ENCODE results near the gene ITGB4. TPM values are rescaled to one million over a fixed set of nuclear protein-coding genes. Genes with fewer than 3 reads are reported as not detected.
A peak's percentile ranks its signal among the peaks of the same experiment; 100 is the strongest.

Gene ITGB4
- total and polyA plus RNA-seq, 2 of the 13 experiments (the other 11 are each of a cell fraction or from before 2014, with no cell fraction given), result 6.9 to 14.5 TPM

DNA sequence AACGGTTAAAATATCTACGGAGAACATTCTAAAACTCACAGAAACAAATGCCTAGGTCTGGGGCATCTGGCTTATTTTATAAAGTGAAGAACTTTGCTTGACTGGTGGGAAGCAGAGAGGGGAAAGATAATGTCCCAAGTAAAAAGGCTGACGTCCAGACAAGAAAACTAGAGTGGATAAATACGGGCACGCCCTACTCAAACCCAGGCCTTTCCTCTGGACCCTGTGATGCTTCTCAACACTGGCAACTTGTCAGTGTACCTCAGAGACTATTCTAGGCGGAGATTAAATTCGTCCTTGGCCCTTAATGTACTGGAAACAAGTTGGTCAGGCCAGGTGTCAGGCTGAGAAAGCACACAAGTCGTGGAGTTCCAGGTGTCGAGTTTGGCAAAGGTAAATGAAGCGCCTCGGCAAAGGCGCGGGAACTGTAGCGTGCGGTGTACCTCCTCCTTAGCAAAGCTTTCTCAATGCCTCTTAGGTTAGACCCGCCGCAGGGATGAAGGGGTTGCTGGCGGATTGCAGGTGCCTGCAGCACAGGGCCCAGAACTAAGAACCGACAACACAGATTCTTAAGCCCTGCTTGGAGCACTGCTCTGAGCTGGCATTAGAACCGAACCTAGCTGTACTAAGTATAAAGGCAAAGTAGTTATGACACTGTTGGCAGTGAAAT is 62.7 kb downstream of the ITGB4 start (continued):
- TF ChIP-seq ZBTB37 (CRISPR knock-in tag; IDR thresholded peaks at IDR 0.05), result peak; percentile 72; the same call in 1 of the 2 replicates
- 0 out of 4 replicates have a peak, but pooled peaks of 1 of the 2 experiments have one; percentile 13 for TF ChIP-seq KLF16 (CRISPR knock-in tag; IDR thresholded peaks at IDR 0.05)
- TF ChIP-seq ZFY (CRISPR knock-in tag; IDR thresholded peaks at IDR 0.05), result peak; percentile 62; the same call in 1 of the 2 replicates
- TF ChIP-seq, protein P1, sequence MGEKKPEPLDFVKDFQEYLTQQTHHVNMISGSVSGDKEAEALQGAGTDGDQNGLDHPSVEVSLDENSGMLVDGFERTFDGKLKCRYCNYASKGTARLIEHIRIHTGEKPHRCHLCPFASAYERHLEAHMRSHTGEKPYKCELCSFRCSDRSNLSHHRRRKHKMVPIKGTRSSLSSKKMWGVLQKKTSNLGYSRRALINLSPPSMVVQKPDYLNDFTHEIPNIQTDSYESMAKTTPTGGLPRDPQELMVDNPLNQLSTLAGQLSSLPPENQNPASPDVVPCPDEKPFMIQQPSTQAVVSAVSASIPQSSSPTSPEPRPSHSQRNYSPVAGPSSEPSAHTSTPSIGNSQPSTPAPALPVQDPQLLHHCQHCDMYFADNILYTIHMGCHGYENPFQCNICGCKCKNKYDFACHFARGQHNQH (CRISPR knock-in tag; IDR thresholded peaks at IDR 0.05), result 0 out of 2 replicates have a peak, but pooled peaks have one; percentile 20
- 0 out of 2 replicates have a peak, but pooled peaks have one; percentile 44 for TF ChIP-seq RFXAP (CRISPR knock-in tag; IDR thresholded peaks at IDR 0.05; ENCODE audit: borderline replicate concordance)
- TF ChIP-seq, protein P2, sequence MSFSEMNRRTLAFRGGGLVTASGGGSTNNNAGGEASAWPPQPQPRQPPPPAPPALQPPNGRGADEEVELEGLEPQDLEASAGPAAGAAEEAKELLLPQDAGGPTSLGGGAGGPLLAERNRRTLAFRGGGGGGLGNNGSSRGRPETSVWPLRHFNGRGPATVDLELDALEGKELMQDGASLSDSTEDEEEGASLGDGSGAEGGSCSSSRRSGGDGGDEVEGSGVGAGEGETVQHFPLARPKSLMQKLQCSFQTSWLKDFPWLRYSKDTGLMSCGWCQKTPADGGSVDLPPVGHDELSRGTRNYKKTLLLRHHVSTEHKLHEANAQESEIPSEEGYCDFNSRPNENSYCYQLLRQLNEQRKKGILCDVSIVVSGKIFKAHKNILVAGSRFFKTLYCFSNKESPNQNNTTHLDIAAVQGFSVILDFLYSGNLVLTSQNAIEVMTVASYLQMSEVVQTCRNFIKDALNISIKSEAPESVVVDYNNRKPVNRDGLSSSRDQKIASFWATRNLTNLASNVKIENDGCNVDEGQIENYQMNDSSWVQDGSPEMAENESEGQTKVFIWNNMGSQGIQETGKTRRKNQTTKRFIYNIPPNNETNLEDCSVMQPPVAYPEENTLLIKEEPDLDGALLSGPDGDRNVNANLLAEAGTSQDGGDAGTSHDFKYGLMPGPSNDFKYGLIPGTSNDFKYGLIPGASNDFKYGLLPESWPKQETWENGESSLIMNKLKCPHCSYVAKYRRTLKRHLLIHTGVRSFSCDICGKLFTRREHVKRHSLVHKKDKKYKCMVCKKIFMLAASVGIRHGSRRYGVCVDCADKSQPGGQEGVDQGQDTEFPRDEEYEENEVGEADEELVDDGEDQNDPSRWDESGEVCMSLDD (CRISPR knock-in tag; IDR thresholded peaks at IDR 0.05; ENCODE audit: borderline replicate concordance), result peak; percentile 76; the same call in 1 of the 2 replicates
- TF ChIP-seq ZNF12 (CRISPR knock-in tag; IDR thresholded peaks at IDR 0.05), result 0 out of 2 replicates have a peak, but pooled peaks have one; percentile 41
- 0 out of 2 replicates have a peak, but pooled peaks have one; percentile 30 for TF ChIP-seq KDM4B (CRISPR knock-in tag; IDR thresholded peaks at IDR 0.05)
- TF ChIP-seq ZNF317 (CRISPR knock-in tag; IDR thresholded peaks at IDR 0.05), result peak; percentile 70; the same call in 1 of the 2 replicates
- TF ChIP-seq TFDP2 (CRISPR knock-in tag; IDR thresholded peaks at IDR 0.05), result 0 out of 2 replicates have a peak, but pooled peaks have one; percentile 12
- TF ChIP-seq ZNF263 (CRISPR knock-in tag; IDR thresholded peaks at IDR 0.05), result peak; percentile 72
- TF ChIP-seq, protein P3, sequence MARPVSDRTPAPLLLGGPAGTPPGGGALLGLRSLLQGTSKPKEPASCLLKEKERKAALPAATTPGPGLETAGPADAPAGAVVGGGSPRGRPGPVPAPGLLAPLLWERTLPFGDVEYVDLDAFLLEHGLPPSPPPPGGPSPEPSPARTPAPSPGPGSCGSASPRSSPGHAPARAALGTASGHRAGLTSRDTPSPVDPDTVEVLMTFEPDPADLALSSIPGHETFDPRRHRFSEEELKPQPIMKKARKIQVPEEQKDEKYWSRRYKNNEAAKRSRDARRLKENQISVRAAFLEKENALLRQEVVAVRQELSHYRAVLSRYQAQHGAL (CRISPR knock-in tag; IDR thresholded peaks at IDR 0.05; ENCODE audit: not compliant biosample characterization), result peak; percentile 87
- TF ChIP-seq, protein P4, sequence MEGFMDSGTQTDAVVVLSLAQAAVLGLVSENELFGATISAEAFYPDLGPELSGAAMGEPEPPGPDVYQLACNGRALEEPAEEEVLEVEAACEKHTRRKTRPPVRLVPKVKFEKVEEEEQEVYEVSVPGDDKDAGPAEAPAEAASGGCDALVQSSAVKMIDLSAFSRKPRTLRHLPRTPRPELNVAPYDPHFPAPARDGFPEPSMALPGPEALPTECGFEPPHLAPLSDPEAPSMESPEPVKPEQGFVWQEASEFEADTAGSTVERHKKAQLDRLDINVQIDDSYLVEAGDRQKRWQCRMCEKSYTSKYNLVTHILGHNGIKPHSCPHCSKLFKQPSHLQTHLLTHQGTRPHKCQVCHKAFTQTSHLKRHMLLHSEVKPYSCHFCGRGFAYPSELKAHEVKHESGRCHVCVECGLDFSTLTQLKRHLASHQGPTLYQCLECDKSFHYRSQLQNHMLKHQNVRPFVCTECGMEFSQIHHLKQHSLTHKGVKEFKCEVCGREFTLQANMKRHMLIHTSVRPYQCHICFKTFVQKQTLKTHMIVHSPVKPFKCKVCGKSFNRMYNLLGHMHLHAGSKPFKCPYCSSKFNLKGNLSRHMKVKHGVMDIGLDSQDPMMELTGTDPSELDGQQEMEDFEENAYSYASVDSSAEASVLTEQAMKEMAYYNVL (CRISPR knock-in tag; IDR thresholded peaks at IDR 0.05; ENCODE audit: borderline replicate concordance), result peak; percentile 79; the same call in 1 of the 2 replicates
- TF ChIP-seq ZNF674 (CRISPR knock-in tag; IDR thresholded peaks at IDR 0.05; ENCODE audit: low read depth), result 0 out of 2 replicates have a peak, but pooled peaks have one; percentile 21
- TF ChIP-seq NKX3-1 (CRISPR knock-in tag; IDR thresholded peaks at IDR 0.05), result peak; percentile 62
- no peak for TF ChIP-seq PAWR (CRISPR knock-in tag; IDR thresholded peaks at IDR 0.05; ENCODE audit: borderline replicate concordance)
- 0 out of 2 replicates have a peak, but pooled peaks have one; percentile 61 for TF ChIP-seq ZNF20 (CRISPR knock-in tag; IDR thresholded peaks at IDR 0.05)
